OCI-LY7 (cell line): Measurements from ENCODE around the gene GAPDH. TPM values are rescaled to one million over a fixed set of nuclear protein-coding genes. Genes with fewer than 3 reads are reported as not detected.
A peak's percentile ranks its signal among the peaks of the same experiment; 100 is the strongest.

Experiments used
- BruUV-seq: library from RNA; stranded (reverse); fragments of 400-500 nt; replicated peaks from 2 replicates; lab custom pipeline; 2021; lab: Mats Ljungman, UMichigan
- CTCF ChIA-PET: fragments of 300-600 bp; sonication (Branson Sonifier 250); formaldehyde crosslinking; loops from one replicate; lab custom pipeline; 2022; ENCODE audit warnings: antibody characterized with exemption; ENCODE audit not compliant: unreplicated experiment; lab: Charles Lee
- POLR2A ChIA-PET: fragments of 300-600 bp; sonication (Branson Sonifier 250); formaldehyde crosslinking; loops from one replicate; lab custom pipeline; 2022; ENCODE audit warnings: antibody characterized with exemption; lab: Charles Lee
- DNase-seq: peaks from one replicate; pipeline ENCODE4 v3.0.0-alpha.2; 2015; ENCODE audit warnings: low spot score
- H2AFZ ChIP-seq: fragments of 200-600 bp; sonication (generic), shearing (Covaris generic); 2 replicates; pipeline ENCODE4 v1.6.1; 2014; ENCODE audit warnings: mild to moderate bottlenecking, antibody characterized with exemption, low read length, moderate library complexity
- H3K27ac ChIP-seq: fragments of 200-600 bp; sonication (generic); 2 replicates; pipeline ENCODE4 v1.5.1; 2014; ENCODE audit warnings: mixed run types, low read depth, mild to moderate bottlenecking, moderate library complexity, low read length, inconsistent platforms; ENCODE audit not compliant: poor library complexity, severe bottlenecking
- H3K36me3 ChIP-seq: fragments of 200-600 bp; sonication (generic); 2 replicates; pipeline ENCODE4 v1.6.1; 2014; ENCODE audit warnings: mild to moderate bottlenecking, antibody characterized with exemption, low read length, moderate library complexity, mixed read lengths; ENCODE audit not compliant: insufficient read depth
- H3K4me1 ChIP-seq: fragments of 200-600 bp; sonication (generic); 2 replicates; pipeline ENCODE4 v1.5.1; 2014; ENCODE audit warnings: mild to moderate bottlenecking, low read length; ENCODE audit not compliant: insufficient read depth, poor library complexity, severe bottlenecking
- H3K4me2 ChIP-seq: fragments of 200-600 bp; sonication (generic); 2 replicates; pipeline ENCODE4 v1.6.1; 2014; ENCODE audit warnings: mild to moderate bottlenecking, low read length
- H3K4me3 ChIP-seq: fragments of 200-600 bp; sonication (generic); 2 replicates; pipeline ENCODE4 v1.5.1; 2014; ENCODE audit warnings: mild to moderate bottlenecking, low read depth, low read length; ENCODE audit not compliant: poor library complexity, severe bottlenecking
- H3K79me2 ChIP-seq: fragments of 200-600 bp; sonication (generic); 2 replicates; pipeline ENCODE4 v1.6.1; 2016; ENCODE audit warnings: low read depth, mild to moderate bottlenecking, low read length, moderate library complexity, mixed read lengths; ENCODE audit not compliant: insufficient read depth
- H3K9me2 ChIP-seq: fragments of 200-600 bp; sonication (generic); 2 replicates; pipeline ENCODE4 v1.6.1; 2016; ENCODE audit warnings: mild to moderate bottlenecking, low read length, mixed read lengths; ENCODE audit not compliant: insufficient read depth
- H3K9me3 ChIP-seq: fragments of 200-600 bp; sonication (generic); 2 replicates; pipeline ENCODE4 v1.6.1; 2014; ENCODE audit warnings: mild to moderate bottlenecking, mixed run types, low read length, mixed read lengths
- H4K20me1 ChIP-seq: fragments of 200-600 bp; sonication (generic); 2 replicates; pipeline ENCODE4 v1.6.1; 2014; ENCODE audit warnings: mild to moderate bottlenecking, antibody characterized with exemption, low read length, moderate library complexity, mixed read lengths; ENCODE audit not compliant: insufficient read depth
- EZH2phosphoT487 ChIP-seq: fragments of 200-600 bp; sonication (generic); IDR thresholded peaks from 2 replicates; pipeline ENCODE4 v1.6.1; 2018; ENCODE audit warnings: low read depth, borderline replicate concordance, mild to moderate bottlenecking, mixed run types, antibody characterized with exemption, low read length, moderate library complexity, mixed read lengths
- intact Hi-C: fragments of 100-400 bp; cut with micrococcal nuclease; formaldehyde crosslinking; loops from one replicate; pipeline ENCODE4 v1.10.0; 2022; ENCODE audit not compliant: unreplicated experiment
- total RNA-seq, 2 experiments: library from RNA; depleted of rRNA in 1 of 2; stranded (reverse); fragments of >200 nt in 1 of 2; shearing (Covaris generic) in 1 of 2; gene quantifications; 2 replicates each; pipeline ENCODE4 v1.2.3, GENCODE V29; 2014 to 2022
- TF ChIP-seq, protein P1 (sequence below): fragments of 200-600 bp; sonication (generic); conservative IDR thresholded peaks from 2 replicates; pipeline ENCODE4 v1.5.1; 2014; ENCODE audit warnings: mild to moderate bottlenecking, antibody characterized with exemption, low read length, moderate library complexity, mixed read lengths

The GAPDH gene
- total RNA-seq, 2 experiments from 2014 or later = 3,801 to 4,502 TPM

DNA sequence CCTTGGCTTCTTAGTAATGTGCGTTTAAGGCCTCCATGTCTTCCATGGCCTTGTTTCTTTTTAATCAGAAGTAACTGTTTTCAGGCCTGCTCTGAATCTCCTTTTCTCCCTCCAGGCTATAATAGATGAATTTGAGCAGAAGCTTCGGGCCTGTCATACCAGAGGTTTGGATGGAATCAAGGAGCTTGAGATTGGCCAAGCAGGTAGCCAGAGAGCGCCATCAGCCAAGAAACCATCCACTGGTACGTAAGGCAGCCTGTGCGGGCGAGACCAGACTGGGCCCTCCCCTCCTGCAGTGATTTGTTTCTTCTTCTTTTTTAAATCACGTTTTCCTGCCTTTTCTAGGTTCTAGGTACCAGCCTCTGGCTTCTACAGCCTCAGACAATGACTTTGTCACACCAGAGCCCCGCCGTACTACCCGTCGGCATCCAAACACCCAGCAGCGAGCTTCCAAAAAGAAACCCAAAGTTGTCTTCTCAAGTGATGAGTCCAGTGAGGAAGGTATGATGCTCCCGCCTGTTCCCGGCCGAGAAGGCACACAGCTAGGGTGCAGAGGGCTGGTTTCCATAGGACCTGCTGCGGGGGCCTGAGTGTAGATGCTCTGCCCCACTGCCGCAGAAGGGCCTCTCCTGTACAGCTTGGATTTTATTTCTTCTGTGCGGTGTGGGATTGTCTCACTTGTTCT is 3.6 kb upstream of the GAPDH start:
- no TSS peak for BruUV-seq
- intact Hi-C loops = loop anchor here (5.0 kb wide), 1 partner anchor 193 kb away; no protein-coding TSS in a partner anchor
- Histone ChIP-seq H3K79me2 (peaks cover 31% of the 10 kb centered on the region), H2AFZ (no peak overlapping the region), H3K27ac (no peak overlapping the region), H3K4me1 (peaks cover 14% of the 10 kb centered on the region), H4K20me1 (peaks cover 6% of the 10 kb centered on the region; the same call in 1 of the 2 replicates), H3K36me3 (peaks cover 82% of the 10 kb centered on the region), H3K4me2 (no peak overlapping the region), H3K9me3 (no peaks in the 10 kb centered on the region), H3K9me2 (no peaks in the 10 kb centered on the region), H3K4me3 (no peak overlapping the region)
- no peak for DNase-seq
- POLR2A ChIA-PET = interaction anchor here (0.6 to 1.0 kb wide), 4 partner anchors 8 to 304 kb away, joined by 3 to 4 read pairs (median 3); partner anchors contain the start of gene TNFRSF1A
- no peak for TF ChIP-seq EZH2phosphoT487
- TF ChIP-seq, protein P1, sequence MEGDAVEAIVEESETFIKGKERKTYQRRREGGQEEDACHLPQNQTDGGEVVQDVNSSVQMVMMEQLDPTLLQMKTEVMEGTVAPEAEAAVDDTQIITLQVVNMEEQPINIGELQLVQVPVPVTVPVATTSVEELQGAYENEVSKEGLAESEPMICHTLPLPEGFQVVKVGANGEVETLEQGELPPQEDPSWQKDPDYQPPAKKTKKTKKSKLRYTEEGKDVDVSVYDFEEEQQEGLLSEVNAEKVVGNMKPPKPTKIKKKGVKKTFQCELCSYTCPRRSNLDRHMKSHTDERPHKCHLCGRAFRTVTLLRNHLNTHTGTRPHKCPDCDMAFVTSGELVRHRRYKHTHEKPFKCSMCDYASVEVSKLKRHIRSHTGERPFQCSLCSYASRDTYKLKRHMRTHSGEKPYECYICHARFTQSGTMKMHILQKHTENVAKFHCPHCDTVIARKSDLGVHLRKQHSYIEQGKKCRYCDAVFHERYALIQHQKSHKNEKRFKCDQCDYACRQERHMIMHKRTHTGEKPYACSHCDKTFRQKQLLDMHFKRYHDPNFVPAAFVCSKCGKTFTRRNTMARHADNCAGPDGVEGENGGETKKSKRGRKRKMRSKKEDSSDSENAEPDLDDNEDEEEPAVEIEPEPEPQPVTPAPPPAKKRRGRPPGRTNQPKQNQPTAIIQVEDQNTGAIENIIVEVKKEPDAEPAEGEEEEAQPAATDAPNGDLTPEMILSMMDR = no peak
- CTCF ChIA-PET = no interaction called here

DNA sequence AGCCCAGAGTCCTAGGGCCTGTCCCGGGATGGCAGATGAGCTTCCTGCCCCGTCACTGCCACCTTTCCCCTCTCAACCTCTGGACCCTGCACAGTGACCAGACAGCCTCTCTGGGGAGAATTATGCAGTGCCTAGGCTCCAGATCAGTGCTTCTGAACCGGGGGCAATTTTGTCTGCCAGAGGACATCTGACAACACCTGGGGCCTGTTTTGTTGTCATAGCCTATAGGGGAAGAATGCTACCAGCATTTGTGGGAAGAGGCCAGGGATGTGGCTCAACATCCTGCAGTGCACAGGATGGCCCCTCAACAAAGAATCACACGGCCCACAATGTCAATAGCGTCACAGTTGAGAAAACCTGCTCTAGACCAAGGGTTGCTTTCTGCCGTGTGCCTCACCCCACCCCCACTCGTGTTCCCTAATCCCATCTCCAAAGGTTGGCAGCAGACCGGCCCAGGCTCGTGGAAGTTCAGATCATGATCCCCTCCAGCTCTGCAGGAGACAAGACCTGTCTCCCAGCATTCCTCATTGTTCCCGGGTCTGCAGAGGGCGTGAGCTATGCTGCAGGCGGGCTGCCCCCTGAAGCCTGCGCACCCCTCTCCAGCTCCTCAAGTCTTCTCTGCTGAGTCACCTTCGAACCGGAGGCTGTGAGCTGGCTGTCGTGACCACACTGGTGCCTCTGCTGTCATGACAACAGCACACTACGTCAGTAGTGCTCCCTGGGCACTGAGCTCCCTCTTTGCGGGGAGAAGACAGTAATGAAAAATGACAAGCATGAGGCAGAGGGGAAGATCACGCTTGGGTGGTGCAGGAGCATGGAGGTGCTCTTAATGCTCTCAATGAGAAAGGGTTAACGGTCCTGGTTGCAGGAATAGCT is 2.0 kb upstream of the GAPDH start:
- ChIA-PET CTCF (interaction anchor here (1.0 kb wide), 1 partner anchor 22 kb away, joined by 3 read pairs; no protein-coding TSS in a partner anchor), POLR2A (interaction anchor here (0.6 to 1.8 kb wide), 9 partner anchors 14 to 104 kb away, joined by 3 to 7 read pairs (median 4); partner anchors contain the start of genes NCAPD2 and VAMP1)
- intact Hi-C loops = loop anchor here (5.0 kb wide), 1 partner anchor 195 kb away; no protein-coding TSS in a partner anchor
- H4K20me1 ChIP-seq = peaks cover 11% of the 10 kb centered on the region; the same call in 1 of the 2 replicates
- H3K9me3 ChIP-seq = no peaks in the 10 kb centered on the region
- peak; percentile 52 for DNase-seq
- H3K4me1 ChIP-seq = peaks cover 28% of the 10 kb centered on the region
- peak overlapping the region; percentile 95 for H3K27ac ChIP-seq
- TF ChIP-seq, protein P1 = no peak
- TF ChIP-seq EZH2phosphoT487 = no peak
- H3K36me3 ChIP-seq = peaks cover 82% of the 10 kb centered on the region
- peak overlapping the region; percentile 91 for H3K4me2 ChIP-seq
- H3K4me3 ChIP-seq = peak overlapping the region; percentile 93
- no peaks in the 10 kb centered on the region for H3K9me2 ChIP-seq
- H2AFZ ChIP-seq = no peak overlapping the region
- BruUV-seq = no TSS peak
- peaks cover 43% of the 10 kb centered on the region for H3K79me2 ChIP-seq
